Glutamatergic neuron (in vitro differentiated cells): ENCODE results near the gene TPST2. TPM values are rescaled to one million over a fixed set of nuclear protein-coding genes. Genes with fewer than 3 reads are reported as not detected.

ENCODE experiments used
- DNase-seq: peaks from one replicate; pipeline ENCODE4 v3.0.0; 2022
- H3K27ac Mint-ChIP-seq: one replicate; pipeline ENCODE4 v1.8.0; 2020; ENCODE audit warnings: mild to moderate bottlenecking, mixed read lengths, inconsistent platforms; ENCODE audit not compliant: unreplicated experiment
- H3K27me3 Mint-ChIP-seq: one replicate; pipeline ENCODE4 v1.8.0; 2020; ENCODE audit warnings: mild to moderate bottlenecking, moderate library complexity, mixed read lengths, inconsistent platforms; ENCODE audit not compliant: unreplicated experiment
- H3K36me3 Mint-ChIP-seq: one replicate; pipeline ENCODE4 v1.8.0; 2020; ENCODE audit warnings: mild to moderate bottlenecking, mixed read lengths, inconsistent platforms; ENCODE audit not compliant: unreplicated experiment
- H3K4me1 Mint-ChIP-seq: one replicate; pipeline ENCODE4 v1.8.0; 2020; ENCODE audit warnings: mild to moderate bottlenecking, low read depth, mixed read lengths, inconsistent platforms; ENCODE audit not compliant: unreplicated experiment
- H3K4me3 Mint-ChIP-seq: one replicate; pipeline ENCODE4 v1.8.0; 2020; ENCODE audit warnings: mild to moderate bottlenecking, mixed read lengths, inconsistent platforms; ENCODE audit not compliant: unreplicated experiment
- H3K9me3 Mint-ChIP-seq: one replicate; pipeline ENCODE4 v1.8.0; 2020; ENCODE audit warnings: mild to moderate bottlenecking, moderate library complexity, mixed read lengths, inconsistent platforms; ENCODE audit not compliant: unreplicated experiment
- CTCF ChIP-seq: fragments of 200-600 bp; sonication (generic); IDR thresholded peaks from one replicate; pipeline ENCODE4 v1.5.0; 2021; ENCODE audit not compliant: partially characterized antibody, unreplicated experiment
- total RNA-seq: library from RNA; stranded (reverse); fragmentation: NEBNext Ultra II Directional; extraction: Animal tissue kit (Norgen Biotek cat#: 25700); gene quantifications from one replicate; pipeline ENCODE4 v1.2.1, GENCODE V29; 2021; ENCODE audit not compliant: unreplicated experiment

The TPST2 gene
- total RNA-seq, 1 donor from 2014 or later, result 10.6 TPM

DNA sequence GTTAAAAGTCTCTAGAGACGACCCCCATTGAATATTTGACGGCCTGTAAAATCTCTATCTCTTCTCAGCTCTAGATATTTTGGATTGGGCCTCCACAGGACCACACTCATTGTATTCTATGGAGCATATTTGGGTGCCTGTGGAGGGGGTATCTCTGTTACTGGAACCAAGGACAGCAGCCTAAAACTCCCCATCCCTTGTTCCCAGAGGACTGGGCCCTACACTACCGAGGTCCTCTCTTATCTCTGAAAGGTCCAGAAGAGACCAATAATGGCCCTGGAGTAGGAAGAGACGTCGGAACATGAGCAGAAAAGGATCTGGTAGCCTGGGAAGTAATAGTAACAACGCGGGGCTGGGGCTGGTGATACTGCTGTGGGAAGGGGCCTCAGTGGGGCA is 106.9 kb downstream of the TPST2 start:
- TF ChIP-seq CTCF, result no peak
- H3K9me3 Mint-ChIP-seq, result peaks cover 3% of the 10 kb centered on the region
- H3K27me3 Mint-ChIP-seq, result peaks cover 3% of the 10 kb centered on the region
- peak overlapping the region; percentile 98 for H3K27ac Mint-ChIP-seq
- no peaks in the 10 kb centered on the region for H3K36me3 Mint-ChIP-seq
- peaks cover 32% of the 10 kb centered on the region for H3K4me1 Mint-ChIP-seq
- H3K4me3 Mint-ChIP-seq, result peak overlapping the region; percentile 98
- no peak for DNase-seq

- Mint-ChIP-seq H3K4me1 (peaks cover 36% of the 10 kb centered on the region), H3K27ac (no peak overlapping the region), H3K9me3 (peaks cover 3% of the 10 kb centered on the region), H3K36me3 (no peaks in the 10 kb centered on the region), H3K4me3 (peak overlapping the region; percentile 98), H3K27me3 (peaks cover 2% of the 10 kb centered on the region)
- DNase-seq, result no peak
- TF ChIP-seq CTCF, result no peak
Measured at GRCh38 chr22:26482161-26482560, 107.8 kb downstream of the TPST2 start.

- no peak for TF ChIP-seq CTCF
- peaks cover 2% of the 10 kb centered on the region for H3K27me3 Mint-ChIP-seq
- no peak overlapping the region for H3K27ac Mint-ChIP-seq
- H3K4me3 Mint-ChIP-seq, result peak overlapping the region; percentile 98
- peaks cover 36% of the 10 kb centered on the region for H3K4me1 Mint-ChIP-seq
- no peaks in the 10 kb centered on the region for H3K36me3 Mint-ChIP-seq
- H3K9me3 Mint-ChIP-seq, result peaks cover 3% of the 10 kb centered on the region
- no peak for DNase-seq
Measured at GRCh38 chr22:26481694-26482093, 108.2 kb downstream of the TPST2 start.

- peaks cover 36% of the 10 kb centered on the region for H3K4me1 Mint-ChIP-seq
- H3K4me3 Mint-ChIP-seq, result peak overlapping the region; percentile 44
- no peak overlapping the region for H3K27ac Mint-ChIP-seq
Measured at GRCh38 chr22:26481112-26481693, 108.7 kb downstream of the TPST2 start.

More at GRCh38 chr22:26481112-26481693, 108.7 kb downstream of the TPST2 start:
- no peak for TF ChIP-seq CTCF
- H3K9me3 Mint-ChIP-seq, result peaks cover 3% of the 10 kb centered on the region
- no peaks in the 10 kb centered on the region for H3K36me3 Mint-ChIP-seq
- H3K27me3 Mint-ChIP-seq, result peaks cover 2% of the 10 kb centered on the region
- DNase-seq, result no peak
